Measurements from ENCODE around the gene CCDC171.

- TF ChIP-seq POLR2AphosphoS5 (IDR thresholded peaks at IDR 0.05; ENCODE audit: low read depth) (no peak), CTCF (conservative IDR thresholded peaks at IDR 0.05; ENCODE audit: low read depth in 2 of 2) (no peak), REST (IDR thresholded peaks at IDR 0.05; ENCODE audit: unreplicated experiment) (no peak), EZH2 (IDR thresholded peaks at IDR 0.05; ENCODE audit: low read depth, unreplicated experiment) (no peak), ETS1 (IDR thresholded peaks at IDR 0.05) (no peak), NANOG (IDR thresholded peaks at IDR 0.05; ENCODE audit: borderline replicate concordance) (no peak), JUNB (IDR thresholded peaks at IDR 0.05; ENCODE audit: unreplicated experiment) (no peak), ZNF331 (CRISPR knock-in tag; IDR thresholded peaks at IDR 0.05; ENCODE audit: low read depth) (no peak), EZH2phosphoT487 (IDR thresholded peaks at IDR 0.05; ENCODE audit: unreplicated experiment) (no peak), CREB1 (CRISPR knock-in tag; IDR thresholded peaks at IDR 0.05; ENCODE audit: low read depth) (no peak), STAT1 (IDR thresholded peaks at IDR 0.05; ENCODE audit: unreplicated experiment) (no peak)
Measured at GRCh38 chr9:15529566-15530324, 23.1 kb upstream of the CCDC171 start.

Measured in GM23338 (cell line).